ENCODE data around the gene NTSR1. TPM values are rescaled to one million over a fixed set of nuclear protein-coding genes. Genes with fewer than 3 reads are reported as not detected.

NTSR1 gene
- total and polyA plus RNA-seq, 2 donors (not counting 1 experiment from before 2014, with no cell fraction given) = not detected

- Mint-ChIP-seq H3K27ac (no peak overlapping the region), H3K9me3 (ENCODE audit: insufficient read depth) (no peaks in the 10 kb centered on the region), H3K27me3 (peaks cover 7% of the 10 kb centered on the region), H3K4me3 (no peak overlapping the region), H3K4me1 (peaks cover 22% of the 10 kb centered on the region)
- H3K9ac ChIP-seq (ENCODE audit: low read length) = no peak overlapping the region
- H3K4me3 ChIP-seq (ENCODE audit: control extremely low read depth in 1 of 5, extremely low read depth in 1 of 5, insufficient read depth in 1 of 5, low read depth in 2 of 5, low read length in 4 of 5) = no peak overlapping the region
- no peak overlapping the region for H3K27ac ChIP-seq (ENCODE audit: low read length in 2 of 2)
- H3K4me1 ChIP-seq (ENCODE audit: control insufficient read depth in 2 of 2, insufficient read depth in 2 of 2, low read length in 2 of 2) = peaks cover 1 to 13% of the 10 kb centered on the region in 2 donors
- DNase-seq (no peak), ATAC-seq (ENCODE audit: low read depth) (no peak)
- no peak overlapping the region for H3K4me2 ChIP-seq (replicated peaks; ENCODE audit: low read depth, low read length, poor library complexity, severe bottlenecking)
- CTCF ChIA-PET = interaction anchor here (2.0 kb wide), 1 partner anchor 58 kb away, joined by 8 read pairs; no protein-coding TSS in a partner anchor
- no peaks in the 10 kb centered on the region for H3K79me2 ChIP-seq (ENCODE audit: control insufficient read depth, insufficient read depth, low read length)
- WGBS (ENCODE audit: insufficient coverage) = 90% methylated on average over 9 of the region's 11 CpGs
- H3K9me3 ChIP-seq (ENCODE audit: control extremely low read depth in 1 of 3, control insufficient read depth in 2 of 3, insufficient read depth in 1 of 3, low read length in 2 of 3) = no peaks in the 10 kb centered on the region
- TF ChIP-seq CTCF (IDR thresholded peaks at IDR 0.05) (no peak), EZH2 (IDR thresholded peaks at IDR 0.05; ENCODE audit: borderline replicate concordance, insufficient read depth, low read depth, low read length, poor library complexity, severe bottlenecking) (no peak)
- no peaks in the 10 kb centered on the region for H3K27me3 ChIP-seq (replicated peaks in 1 of 4; ENCODE audit: control extremely low read depth in 1 of 4, control insufficient read depth in 3 of 4, insufficient read depth in 4 of 4, low read length in 3 of 4)
- intact Hi-C loops (cut with micrococcal nuclease) = no loop called here
- POLR2A ChIA-PET = no interaction called here
- no peak overlapping the region for H2AFZ ChIP-seq (ENCODE audit: insufficient read depth, low read depth, low read length, poor library complexity, severe bottlenecking)
- no peaks in the 10 kb centered on the region for H4K20me1 ChIP-seq (ENCODE audit: control insufficient read depth, insufficient read depth, low read length, poor library complexity, severe bottlenecking)
- H3K36me3 ChIP-seq (replicated peaks in 1 of 2; ENCODE audit: control extremely low read depth in 1 of 2, control insufficient read depth in 1 of 2, extremely low read depth in 1 of 2, insufficient read depth in 2 of 2, low read length in 1 of 2) = no peaks in the 10 kb centered on the region
Measured at GRCh38 chr20:62734326-62734725, 25.7 kb downstream of the NTSR1 start.

GRCh38 chr20:62734881-62735280, 26.2 kb downstream of the NTSR1 start:
- ATAC-seq (ENCODE audit: low read depth) = no peak
- H3K27ac ChIP-seq (ENCODE audit: low read length in 2 of 2) = no peak overlapping the region
- H3K9ac ChIP-seq (ENCODE audit: low read length) = no peak overlapping the region
- 60% methylated on average over 15 of the region's 15 CpGs for WGBS (ENCODE audit: insufficient coverage)
- no peaks in the 10 kb centered on the region for H3K36me3 ChIP-seq (replicated peaks in 1 of 2; ENCODE audit: control extremely low read depth in 1 of 2, control insufficient read depth in 1 of 2, extremely low read depth in 1 of 2, insufficient read depth in 2 of 2, low read length in 1 of 2)
- Mint-ChIP-seq H3K9me3 (ENCODE audit: insufficient read depth) (no peaks in the 10 kb centered on the region), H3K27ac (no peak overlapping the region), H3K4me3 (no peak overlapping the region), H3K4me1 (peaks cover 27% of the 10 kb centered on the region), H3K27me3 (peaks cover 5% of the 10 kb centered on the region)
- intact Hi-C loops (cut with micrococcal nuclease) = no loop called here
- DNase-seq = no peak
- H2AFZ ChIP-seq (ENCODE audit: insufficient read depth, low read depth, low read length, poor library complexity, severe bottlenecking) = no peak overlapping the region
- CTCF ChIA-PET = interaction anchor here (2.0 kb wide), 1 partner anchor 57 kb away, joined by 8 read pairs; no protein-coding TSS in a partner anchor
- TF ChIP-seq EZH2 (IDR thresholded peaks at IDR 0.05; ENCODE audit: borderline replicate concordance, insufficient read depth, low read depth, low read length, poor library complexity, severe bottlenecking) (no peak), CTCF (IDR thresholded peaks at IDR 0.05) (no peak)
- POLR2A ChIA-PET = no interaction called here
- H3K4me3 ChIP-seq (ENCODE audit: control extremely low read depth in 1 of 5, extremely low read depth in 1 of 5, insufficient read depth in 1 of 5, low read depth in 2 of 5, low read length in 4 of 5) = no peak overlapping the region
- H3K79me2 ChIP-seq (ENCODE audit: control insufficient read depth, insufficient read depth, low read length) = no peaks in the 10 kb centered on the region
- H3K27me3 ChIP-seq (replicated peaks in 1 of 4; ENCODE audit: control extremely low read depth in 1 of 4, control insufficient read depth in 3 of 4, insufficient read depth in 4 of 4, low read length in 3 of 4) = no peaks in the 10 kb centered on the region
- no peaks in the 10 kb centered on the region for H4K20me1 ChIP-seq (ENCODE audit: control insufficient read depth, insufficient read depth, low read length, poor library complexity, severe bottlenecking)
- no peaks in the 10 kb centered on the region for H3K9me3 ChIP-seq (ENCODE audit: control extremely low read depth in 1 of 3, control insufficient read depth in 2 of 3, insufficient read depth in 1 of 3, low read length in 2 of 3)
- H3K4me1 ChIP-seq (ENCODE audit: control insufficient read depth in 2 of 2, insufficient read depth in 2 of 2, low read length in 2 of 2) = peaks cover 6 to 19% of the 10 kb centered on the region in 2 donors
- no peak overlapping the region for H3K4me2 ChIP-seq (replicated peaks; ENCODE audit: low read depth, low read length, poor library complexity, severe bottlenecking)

All from B cell (primary cell).